ENCODE data around the gene PHF21B.
"Not testable (repeated sequence)": the region's sequence is repeated elsewhere in the genome, so short reads cannot be mapped to it uniquely, and the experiment has no call there.

The PHF21B gene

GRCh38 chr22:44878483-44879300, 131.1 kb downstream of the PHF21B start:
- no peak for DNase-seq (ENCODE audit: low read depth, low spot score)

DNA sequence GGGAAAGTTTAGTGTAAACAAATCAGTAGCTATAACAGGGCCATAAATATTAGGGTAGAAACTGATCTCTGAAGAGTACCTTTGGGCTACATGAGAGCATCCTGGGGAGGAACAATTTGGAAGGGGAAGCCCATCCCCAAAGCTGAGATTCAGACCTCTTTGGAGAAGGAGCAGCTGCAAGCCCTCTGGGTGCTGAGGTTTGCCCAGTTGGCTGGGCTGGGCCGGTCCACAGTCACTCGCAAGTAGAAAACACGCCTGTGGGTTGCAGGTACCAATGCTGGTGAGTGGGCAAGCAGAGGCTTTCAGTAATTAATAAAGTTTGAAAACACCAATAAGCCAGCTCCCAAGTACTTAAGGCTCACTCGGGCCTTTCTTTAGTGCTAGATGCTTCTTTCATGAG, 132.9 kb downstream of the PHF21B start:
- no peak for DNase-seq (ENCODE audit: low read depth, low spot score)

DNA sequence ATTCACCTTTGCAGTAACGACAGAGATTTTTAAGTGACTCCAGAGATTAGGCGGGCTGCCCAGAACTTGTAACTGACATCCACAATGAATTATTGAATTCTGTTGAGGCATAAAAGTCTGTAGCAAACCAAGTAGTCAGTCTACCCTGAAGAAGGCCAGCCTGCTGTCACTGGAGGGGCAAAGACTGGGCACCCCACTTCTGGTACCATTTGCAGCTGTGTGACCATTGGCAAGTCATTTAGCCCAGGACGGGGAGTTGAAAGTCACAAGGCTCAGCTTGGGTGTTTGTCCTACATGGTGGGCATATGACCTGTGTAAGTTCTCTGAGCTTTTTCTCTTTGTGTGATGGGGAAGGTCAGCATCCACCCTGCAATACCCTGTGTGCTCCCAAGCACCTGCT, 138.0 kb downstream of the PHF21B start:
- DNase-seq (ENCODE audit: low read depth, low spot score), result no peak

DNA sequence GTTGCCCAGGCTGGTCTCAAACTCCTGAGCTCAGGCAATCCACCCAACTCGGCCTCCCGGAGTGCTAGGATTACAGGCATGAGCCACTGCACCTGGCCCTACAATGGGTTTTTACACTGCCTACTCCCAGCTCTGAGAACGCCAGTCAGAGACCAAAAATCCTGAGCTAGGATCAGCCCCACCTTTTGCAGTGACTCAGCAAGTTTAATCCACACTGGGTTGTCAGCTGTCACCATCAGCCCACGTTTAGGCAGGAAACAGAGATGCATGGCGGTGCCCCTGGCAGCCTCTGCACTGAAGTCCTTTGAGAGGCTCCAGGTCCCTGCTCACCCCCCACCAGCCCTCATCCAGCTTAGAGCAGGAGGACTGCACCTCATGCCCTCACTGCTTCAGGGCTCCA, 139.8 kb downstream of the PHF21B start:
- DNase-seq (ENCODE audit: low read depth, low spot score), result peak; percentile 64

DNA sequence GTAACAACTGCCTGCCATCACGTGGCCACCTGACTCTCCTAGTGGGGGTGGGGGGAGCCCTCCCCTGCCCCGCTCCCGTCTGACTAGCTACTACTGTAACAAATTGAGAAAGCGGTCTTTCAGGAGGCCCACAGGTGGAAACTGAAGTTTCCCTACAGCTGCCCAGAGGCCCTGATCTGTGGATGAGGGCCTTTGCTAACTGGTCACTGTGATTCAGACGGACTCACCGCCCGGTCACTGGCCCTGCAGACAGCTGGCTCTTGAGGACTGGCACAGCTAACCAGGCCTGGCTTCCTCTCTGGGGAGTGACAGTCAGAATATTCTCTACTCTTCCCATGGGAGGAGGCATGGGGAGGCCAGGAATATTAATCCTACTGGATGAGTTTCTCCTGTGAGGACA, 140.6 kb downstream of the PHF21B start:
- no peak for DNase-seq (ENCODE audit: low read depth, low spot score)

DNA sequence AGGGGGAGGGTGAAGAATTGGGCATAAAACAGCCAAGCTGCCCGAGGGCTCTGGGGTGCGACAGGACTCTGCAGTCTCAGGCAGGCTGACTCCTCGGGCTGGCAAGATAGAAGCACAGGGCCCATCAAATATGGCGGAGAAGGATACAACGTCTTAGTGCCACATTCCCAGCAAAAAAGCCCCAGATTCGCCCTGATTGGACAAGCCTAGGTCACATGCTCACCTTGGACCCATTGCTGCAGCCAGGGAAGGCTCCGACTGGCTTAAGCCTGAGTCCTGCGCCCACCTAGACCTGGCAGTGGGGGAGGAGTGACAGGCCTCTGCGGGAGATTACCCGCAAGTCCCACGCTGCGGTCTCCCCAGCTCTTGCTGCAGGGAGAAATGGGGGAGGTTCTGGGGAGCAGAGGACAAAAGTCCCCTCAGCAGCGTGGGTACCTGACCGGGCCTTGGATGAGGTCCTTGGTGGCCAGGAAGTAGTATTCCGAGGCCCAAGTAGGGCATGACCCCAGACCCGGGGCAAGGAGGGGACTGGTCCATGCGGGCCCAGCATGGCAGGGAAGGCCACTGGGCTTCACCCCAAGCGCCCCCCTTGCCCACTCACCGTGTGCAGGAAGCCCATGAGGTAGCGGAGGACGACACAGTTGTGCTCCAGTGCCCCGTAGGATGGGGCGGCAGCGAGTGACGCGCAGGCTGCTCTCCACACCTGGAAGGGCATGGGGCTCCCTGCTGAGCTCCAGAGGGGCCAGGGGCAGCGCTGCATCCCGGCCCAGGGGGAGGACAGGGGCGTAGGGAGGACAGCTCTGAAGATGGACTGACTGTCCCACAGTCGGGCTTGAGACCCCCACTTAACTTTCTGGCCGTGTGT, 144.4 kb downstream of the PHF21B start:
- DNase-seq (ENCODE audit: low read depth, low spot score), result no peak

GRCh38 chr22:44862981-44863860, 146.6 kb downstream of the PHF21B start:
- DNase-seq (ENCODE audit: low read depth, low spot score), result no peak

GRCh38 chr22:44862281-44862680, 147.5 kb downstream of the PHF21B start:
- no peak for DNase-seq (ENCODE audit: low read depth, low spot score)

DNA sequence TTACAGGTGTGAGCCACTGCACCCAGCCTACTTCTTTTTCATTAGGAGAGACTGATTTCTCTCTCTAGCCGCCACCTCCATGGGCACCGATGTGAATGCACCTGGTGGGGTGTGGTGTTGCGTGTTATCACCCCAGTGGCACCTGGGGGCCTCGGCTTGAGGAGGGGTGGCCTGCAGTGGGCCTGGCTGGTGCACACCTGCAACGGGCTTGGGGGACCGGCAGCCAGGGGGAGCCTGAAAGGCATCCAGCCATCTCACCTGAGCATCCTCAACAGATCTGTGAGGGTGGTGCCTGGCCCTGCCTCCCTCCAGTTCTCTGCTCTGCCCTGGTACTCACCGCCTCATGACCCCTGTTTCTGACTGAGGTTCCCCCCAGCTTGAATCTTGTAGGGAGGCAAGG, 148.6 kb downstream of the PHF21B start:
- no peak for DNase-seq (ENCODE audit: low read depth, low spot score)

DNA sequence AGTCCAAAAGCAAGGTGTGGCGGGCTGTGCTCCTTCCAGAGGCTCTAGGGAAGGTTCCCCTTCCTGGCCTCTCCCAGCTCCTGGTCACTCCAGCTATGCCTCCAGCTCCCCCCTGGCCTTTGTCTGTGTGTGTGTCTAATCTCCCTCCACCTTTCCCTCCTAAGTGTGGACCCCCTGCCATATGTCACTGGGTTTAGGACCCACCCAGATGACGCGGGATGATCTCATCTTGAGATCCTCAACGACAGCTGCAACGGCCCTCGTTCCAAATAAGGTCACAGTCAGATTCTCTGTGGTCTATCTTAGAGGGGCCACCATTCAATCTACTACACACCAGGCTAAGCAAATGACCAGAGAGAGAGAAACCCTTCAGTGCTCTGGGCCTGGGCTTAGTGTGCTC, 149.5 kb downstream of the PHF21B start:
- no peak for DNase-seq (ENCODE audit: low read depth, low spot score)

DNA sequence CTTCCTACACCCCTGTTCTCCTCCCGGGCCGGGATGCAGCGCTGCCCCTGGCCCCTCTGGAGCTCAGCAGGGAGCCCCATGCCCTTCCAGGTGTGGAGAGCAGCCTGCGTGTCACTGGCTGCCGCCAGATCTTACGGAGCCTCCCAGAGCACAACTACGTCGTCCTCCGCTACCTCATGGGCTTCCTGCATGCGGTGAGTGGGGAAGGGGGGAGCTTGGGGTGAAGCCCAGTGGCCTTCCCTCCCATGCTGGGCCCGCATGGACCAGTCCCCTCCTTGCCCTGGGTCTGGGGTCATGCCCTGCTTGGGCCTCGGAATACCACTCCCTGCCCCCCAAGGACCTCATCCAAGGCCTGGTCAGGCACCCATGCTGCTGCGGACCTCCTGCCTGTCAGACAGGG, 150.2 kb downstream of the PHF21B start:
- no peak for DNase-seq (ENCODE audit: low read depth, low spot score)

- DNase-seq (ENCODE audit: low read depth, low spot score), result peak; percentile 33
Observed at GRCh38 chr22:44858819-44859218, 151.0 kb downstream of the PHF21B start.

- DNase-seq (ENCODE audit: low read depth, low spot score), result no peak
Observed at GRCh38 chr22:44855855-44856254, 153.9 kb downstream of the PHF21B start.

- DNase-seq (ENCODE audit: low read depth, low spot score), result not testable (repeated sequence)
Observed at GRCh38 chr22:44854641-44855040, 155.2 kb downstream of the PHF21B start.

DNA sequence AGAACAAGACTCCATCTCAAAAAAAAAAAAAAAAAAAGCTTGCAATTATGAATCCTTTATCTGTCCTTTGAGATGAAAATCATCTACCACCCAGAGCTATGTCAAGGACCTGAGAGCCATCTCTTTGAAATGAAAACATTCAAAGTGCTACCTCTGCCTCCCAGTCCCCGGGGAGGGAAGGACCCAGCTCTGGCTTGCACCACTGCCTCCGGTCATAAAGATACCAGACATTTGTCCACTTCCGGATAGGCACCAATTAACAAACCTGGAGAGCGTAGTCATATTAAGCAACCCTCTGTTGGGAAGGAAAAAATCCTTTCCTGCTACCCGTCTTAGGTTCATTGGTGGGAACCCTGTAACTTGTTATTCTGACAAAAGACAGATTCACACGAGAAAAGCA, 158.9 kb downstream of the PHF21B start:
- no peak for DNase-seq (ENCODE audit: low read depth, low spot score)

- DNase-seq (ENCODE audit: low read depth, low spot score), result no peak
Observed at GRCh38 chr22:44848791-44849420, 160.9 kb downstream of the PHF21B start.

- no peak for DNase-seq (ENCODE audit: low read depth, low spot score)
Observed at GRCh38 chr22:44848296-44848741, 161.5 kb downstream of the PHF21B start.

DNA sequence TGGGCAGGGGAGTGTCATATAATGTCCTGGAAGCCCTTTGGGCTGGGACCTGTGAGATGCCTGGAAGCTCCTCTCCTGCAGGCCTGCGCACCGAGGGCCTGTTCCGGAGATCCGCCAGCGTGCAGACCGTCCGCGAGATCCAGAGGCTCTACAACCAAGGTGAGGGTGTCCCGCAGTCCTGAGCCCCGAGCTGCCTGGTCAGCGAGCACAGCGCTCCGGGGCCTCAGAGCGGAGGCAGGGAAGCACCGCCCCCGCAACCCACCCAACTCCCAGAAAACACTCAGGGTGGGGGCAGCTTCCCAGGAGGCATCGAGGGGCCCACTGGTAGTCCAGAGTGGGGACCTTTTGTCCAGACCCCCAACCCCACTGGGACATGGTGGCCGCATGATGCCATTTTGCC, 161.9 kb downstream of the PHF21B start:
- no peak for DNase-seq (ENCODE audit: low read depth, low spot score)

GRCh38 chr22:44847380-44847779, 162.4 kb downstream of the PHF21B start:
- no peak for DNase-seq (ENCODE audit: low read depth, low spot score)

- DNase-seq (ENCODE audit: low read depth, low spot score), result no peak
Observed at GRCh38 chr22:44846726-44847275, 163.0 kb downstream of the PHF21B start.
